Kidney glomerular epithelial cell (primary cell): ENCODE measurements around the gene HOXC10.

ENCODE experiments used
- DNase-seq: peaks from one replicate; lab custom pipeline; 2025; lab: John Stamatoyannopoulos, UW

Gene HOXC10

DNA sequence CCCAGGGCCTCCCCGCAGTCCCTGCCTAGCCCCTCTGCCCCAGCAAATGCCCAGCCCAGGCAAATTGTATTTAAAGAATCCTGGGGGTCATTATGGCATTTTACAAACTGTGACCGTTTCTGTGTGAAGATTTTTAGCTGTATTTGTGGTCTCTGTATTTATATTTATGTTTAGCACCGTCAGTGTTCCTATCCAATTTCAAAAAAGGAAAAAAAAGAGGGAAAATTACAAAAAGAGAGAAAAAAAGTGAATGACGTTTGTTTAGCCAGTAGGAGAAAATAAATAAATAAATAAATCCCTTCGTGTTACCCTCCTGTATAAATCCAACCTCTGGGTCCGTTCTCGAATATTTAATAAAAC is 45.5 kb downstream of the HOXC10 start:
- DNase-seq: no peak

DNA sequence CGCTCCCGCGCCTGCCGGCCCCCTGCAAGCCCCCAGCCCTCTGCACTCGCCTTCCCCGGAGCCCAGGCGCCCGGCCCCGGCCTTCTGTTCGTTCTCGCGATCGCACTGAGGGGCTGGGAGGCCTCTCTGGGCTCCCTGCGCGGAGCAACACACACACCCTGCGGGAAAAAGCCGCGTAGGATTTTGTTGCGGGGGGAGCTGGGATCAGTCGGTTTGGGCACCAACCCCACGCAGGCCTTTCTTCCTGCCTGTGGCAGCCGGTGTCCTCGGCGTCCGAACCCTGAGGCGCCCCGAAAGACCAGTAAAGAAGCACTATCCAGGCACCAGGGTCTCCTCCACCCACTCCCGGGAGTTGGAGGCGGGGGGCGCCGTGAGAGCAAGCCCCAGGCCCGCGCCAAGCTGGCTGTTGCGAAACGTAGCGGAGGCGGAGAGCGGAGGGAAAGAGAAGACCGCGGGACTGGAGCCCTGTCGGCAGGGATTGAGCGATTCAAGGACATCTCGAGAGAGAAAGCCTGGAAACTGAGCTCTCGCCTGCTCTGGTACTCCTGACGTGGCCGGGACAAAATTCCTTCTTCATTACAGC is 46.0 kb downstream of the HOXC10 start:
- DNase-seq: no peak

DNA sequence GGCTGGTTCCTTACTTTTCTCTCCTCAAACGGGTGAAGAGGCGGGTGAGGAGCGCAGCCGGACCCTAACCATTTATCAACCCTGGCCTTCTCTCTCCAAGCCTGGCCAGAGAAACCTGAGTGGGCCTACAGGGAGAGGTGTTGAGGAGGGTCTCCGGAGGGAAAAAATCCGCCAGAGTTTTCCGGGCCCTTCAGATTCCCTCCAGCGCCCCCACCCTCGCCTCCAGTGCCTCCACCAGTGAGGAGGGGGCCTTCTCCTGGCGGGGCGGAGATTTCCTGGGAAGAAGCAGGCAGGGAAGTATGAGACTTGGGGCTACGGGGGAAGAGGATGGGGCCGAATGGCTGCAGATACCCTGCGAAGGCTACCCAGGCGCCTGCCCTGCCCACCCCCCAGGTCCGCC is 46.5 kb downstream of the HOXC10 start:
- no peak for DNase-seq

DNA sequence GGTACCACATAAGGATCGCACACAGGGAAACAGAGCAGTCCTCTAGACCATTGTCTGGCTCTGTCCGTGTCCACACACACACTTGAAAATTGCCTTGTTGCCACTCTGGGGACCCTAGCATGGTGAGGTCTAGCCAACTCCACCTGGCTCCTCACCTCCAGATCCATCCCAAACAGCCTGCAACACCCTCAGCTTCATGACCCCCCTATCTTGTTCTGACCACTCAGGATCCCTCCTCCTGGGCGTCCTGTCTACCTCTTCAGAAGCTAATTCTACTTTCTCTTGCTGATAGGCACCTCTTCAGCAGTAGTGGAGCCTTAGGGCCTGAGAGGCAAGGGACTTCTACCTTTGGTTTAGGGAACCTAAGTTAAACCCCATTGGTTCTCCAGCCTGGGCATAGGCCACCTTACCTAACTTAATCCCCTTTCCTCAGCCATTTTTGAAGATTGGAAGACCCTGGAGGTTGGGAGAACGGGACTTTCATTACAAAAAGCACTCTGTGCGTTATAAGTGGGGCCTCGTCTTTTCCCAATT is 47.2 kb downstream of the HOXC10 start:
- no peak for DNase-seq

DNA sequence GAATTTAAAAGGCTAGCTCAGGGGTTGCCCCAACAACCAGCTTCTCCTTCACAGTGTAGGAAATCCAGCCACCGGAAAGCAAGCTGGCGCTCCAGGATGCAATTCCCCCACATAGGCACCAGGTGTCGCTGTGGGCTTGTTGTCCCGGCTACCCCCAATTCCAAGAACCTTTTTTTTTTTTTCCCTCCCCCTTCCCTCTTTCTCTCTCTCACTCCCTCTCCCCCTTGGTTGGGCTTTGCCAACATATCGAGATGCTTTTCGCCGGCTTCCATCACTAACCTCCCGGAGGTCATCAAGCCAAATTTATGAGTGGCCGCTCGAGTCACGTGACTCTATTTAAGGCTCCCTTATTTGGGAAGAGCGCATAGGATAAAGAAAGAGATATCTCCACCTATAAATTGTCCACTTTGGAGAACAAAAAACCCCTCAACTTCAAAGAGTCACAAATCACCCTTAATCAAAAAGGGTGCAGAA is 47.7 kb downstream of the HOXC10 start, which contains the start of gene HOXC5:
HOXC5 (plus strand) TSS at position 424 of the 474 bp plus-strand sequence. CDS start 73 bp downstream, outside the sequence.
- DNase-seq: peak; percentile 76

DNA sequence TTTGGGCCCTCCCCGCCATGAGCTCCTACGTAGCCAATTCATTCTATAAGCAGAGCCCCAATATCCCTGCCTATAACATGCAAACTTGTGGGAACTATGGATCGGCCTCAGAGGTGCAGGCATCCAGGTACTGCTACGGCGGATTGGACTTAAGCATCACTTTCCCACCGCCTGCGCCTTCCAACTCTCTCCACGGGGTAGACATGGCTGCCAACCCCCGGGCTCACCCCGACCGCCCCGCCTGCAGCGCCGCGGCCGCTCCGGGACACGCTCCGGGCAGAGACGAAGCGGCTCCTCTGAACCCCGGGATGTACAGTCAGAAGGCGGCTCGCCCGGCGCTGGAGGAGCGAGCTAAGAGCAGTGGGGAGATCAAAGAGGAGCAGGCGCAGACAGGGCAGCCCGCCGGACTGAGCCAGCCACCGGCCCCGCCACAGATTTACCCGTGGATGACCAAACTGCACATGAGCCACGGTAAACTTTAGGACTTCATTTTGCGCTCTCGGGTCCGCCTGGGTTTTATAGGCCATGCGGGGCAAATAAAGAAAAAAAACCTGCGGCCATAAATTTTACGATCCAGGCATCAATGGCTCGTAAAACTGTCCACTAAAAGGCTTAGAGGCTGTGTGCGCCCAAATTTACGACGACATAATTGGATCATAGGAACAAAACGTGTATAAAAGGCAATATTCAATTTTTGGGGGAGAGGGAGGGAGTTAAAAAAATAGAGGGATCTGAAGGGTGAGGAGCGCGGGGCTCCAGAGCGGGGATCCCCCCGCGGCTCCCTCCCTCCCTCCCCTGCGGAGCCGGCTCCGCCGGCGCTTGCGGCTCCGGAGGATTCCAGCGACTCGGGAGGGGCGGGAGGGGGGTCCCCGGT is 48.4 kb downstream of the HOXC10 start:
- DNase-seq: no peak

DNA sequence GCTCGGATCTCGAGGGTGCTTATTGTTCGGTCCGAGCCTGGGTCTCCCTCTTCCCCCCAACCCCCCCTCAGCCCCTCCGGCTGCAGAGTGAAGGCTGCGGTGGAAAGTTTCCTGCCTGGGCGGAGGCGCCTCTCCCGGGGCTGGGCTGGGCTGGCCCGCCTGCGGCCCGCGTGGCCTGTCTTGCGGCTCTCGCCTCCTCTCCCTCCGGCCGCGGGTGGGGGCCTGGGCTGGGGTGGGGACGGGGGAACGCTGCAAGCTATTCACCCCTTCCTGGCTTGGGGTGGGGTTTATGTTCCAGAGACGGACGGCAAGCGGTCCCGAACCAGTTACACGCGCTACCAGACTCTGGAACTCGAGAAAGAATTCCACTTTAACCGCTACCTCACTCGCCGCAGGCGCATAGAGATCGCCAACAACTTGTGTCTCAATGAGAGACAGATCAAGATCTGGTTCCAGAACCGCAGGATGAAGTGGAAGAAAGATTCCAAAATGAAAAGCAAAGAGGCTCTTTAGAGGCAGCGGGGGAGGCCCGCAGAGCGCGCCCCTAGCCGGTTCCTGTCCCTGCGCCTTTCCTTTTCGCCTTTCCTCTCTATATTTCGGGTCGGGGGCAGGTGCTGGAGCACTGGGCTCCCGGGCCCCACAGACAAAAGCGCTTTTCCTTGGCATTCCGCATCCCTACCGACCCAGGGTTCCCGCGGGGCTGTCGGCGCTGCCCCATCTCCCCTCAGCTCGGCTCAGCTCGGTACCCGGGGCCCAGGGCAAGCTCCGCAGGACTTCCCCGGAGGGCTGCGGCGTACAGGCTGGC is 49.2 kb downstream of the HOXC10 start:
- DNase-seq: no peak

DNA sequence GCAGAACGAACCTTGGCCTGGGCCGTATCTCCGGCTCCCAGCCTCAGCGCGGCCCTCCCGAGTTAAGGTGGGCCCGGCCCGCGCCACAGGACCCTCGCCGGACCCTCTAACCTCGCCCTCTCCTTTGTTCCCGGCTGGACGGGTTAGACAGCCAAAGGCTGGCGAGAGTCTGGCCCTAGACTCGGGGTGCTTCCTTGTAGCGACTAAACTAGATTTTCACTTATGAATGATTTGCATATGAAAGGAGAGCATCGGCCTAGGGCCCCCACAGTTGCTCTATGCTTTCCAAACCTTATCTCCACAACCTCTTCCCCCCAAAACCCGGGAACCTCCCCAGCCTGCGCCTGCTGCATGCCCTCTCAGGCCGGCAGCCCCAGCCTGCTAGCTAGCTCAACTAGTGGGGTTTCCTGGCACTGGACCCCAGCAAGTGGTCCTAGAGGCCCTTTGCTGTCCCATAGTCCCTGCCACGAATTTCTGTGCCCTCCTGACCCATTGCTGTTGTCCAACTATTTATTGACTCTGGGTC is 49.9 kb downstream of the HOXC10 start:
- DNase-seq: no peak

DNA sequence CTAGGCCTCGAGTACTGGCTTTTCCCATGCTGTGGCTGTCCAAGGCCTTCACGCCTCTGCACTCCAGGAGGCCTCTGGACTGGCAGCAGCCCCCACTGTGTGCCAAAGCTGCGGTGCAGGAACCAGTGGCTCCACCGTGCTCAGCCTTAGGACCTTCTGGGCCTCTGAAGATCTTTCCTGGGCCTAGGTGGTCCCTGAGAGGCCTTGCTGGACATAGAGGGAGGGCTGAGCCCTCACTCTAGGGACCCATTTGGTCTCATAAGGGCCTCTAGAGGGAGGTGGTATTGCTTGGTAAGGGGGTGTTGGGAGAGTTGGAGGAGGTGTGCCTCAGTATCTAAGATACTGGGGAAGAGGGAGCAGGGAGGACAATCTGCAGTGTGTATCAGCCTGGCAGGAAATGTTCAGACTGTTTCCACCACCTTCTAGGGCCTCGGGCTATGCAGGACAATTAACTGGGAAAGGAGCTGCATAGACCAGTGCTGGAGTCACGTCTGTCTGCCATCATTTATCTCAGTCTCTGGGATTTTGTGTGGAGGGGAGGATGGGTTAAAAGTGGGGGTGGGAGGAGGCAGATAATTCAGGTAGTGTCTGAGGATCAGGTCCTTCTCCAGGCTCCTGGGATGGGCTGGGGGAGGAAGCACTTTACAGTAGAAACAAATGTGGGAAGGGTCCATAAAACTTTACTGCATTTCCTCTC is 50.8 kb downstream of the HOXC10 start:
- no peak for DNase-seq

DNA sequence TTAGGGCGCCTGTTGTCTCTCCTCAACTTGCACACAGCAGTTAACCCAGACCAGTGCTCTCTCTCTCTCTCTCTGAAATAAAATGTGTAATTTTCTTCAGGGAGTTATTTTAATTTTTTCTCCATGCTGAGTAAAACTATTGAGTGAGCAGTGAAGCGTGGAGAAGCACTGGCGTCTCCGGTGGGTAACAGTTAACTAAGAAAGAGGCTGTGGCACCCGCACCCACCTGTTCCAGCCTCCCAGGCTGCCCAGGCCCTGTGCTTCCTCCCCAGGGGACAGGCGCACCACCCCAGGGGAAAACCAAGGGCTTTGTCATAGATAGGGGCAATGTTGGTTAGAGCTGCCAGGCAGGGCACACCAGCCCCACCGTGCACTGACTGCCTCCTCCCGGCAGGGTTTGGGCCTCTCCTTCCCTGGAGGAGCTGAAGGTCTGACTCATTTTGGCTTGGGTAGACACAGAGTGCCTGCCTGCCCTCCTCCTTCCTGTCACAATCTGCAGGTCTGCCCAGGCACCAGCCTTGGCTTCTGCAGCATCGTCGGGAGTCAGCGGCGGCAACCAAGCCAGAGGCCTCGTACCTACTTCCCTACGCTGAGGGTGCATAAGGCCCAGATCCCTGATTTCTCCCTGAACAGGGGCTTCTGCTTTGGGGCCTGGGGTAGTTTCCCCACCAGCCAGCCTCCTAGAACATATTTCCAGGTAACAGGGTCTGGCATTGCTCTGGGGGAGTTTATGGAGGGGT is 51.8 kb downstream of the HOXC10 start:
- DNase-seq: peak; percentile 70

DNA sequence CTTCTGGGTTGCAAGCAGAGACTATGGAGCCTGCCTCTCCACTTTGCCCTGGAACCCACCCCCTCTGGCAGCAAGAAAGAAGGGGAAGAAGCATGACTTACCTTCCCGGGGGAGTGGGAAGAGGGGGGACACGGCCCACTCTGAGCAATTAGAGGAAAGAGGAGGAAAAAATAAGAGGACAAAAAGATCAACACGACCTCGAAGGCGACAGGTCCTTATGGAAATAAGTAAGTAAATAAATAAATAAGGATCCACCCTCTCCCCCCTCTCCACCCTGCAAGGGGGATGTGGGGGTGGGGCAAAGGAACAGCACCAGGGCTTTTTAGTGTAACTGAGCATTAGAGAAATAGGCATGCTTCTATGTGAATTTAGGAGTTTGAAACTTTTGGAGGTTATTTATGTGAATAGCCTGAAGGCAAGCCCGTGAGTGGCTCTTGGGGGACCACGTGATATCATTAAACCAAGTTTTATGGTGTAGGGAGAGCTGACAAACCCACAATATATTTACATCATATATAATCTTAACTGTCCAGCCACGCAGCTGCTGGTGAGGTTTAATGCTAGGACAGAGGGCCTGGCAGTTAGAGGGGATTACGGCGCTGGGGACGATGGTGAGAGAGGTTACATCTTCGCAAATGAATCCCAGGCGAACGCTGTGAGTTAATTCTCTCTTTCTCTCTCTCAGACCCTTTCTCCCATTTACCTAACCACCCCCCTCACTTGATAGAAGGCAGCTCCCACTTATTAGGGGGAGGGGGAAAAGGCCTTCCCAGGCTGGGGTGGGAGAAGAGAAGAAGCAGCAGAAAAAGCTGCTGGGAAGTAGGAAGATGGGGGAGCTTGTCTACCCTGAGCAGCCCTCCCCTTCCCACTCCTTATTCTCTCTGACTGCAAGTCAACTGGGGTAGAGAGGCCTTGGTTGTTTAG is 52.7 kb downstream of the HOXC10 start:
- DNase-seq: no peak

DNA sequence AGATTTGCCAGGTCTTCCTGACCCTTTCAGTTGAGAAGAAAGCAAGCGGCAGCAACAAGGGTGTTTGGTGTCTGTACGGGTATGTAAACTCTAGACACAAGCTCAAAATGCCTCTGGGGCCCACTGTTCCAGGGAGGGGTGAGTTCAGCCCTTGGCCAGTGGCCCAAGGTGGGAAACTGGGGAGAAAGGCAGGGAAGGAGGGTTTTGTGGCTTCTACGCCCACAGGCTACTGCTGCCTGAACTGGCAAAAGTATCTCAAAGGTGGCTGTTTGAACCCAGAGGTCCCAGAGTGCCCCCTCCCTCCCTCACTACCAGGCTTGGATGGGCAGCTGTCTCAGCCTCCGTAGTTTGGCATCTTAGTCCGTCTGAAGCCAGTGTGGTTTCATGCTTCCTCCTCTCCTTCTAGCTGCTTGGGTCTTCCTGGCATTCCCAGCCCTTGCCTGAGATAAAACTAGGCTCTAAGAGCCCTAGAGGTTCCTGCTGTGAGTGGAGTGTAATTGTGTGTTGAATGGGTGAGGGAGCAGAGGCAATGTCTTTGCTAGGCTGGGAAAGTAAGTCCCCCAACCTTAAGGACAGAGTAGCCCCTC is 53.4 kb downstream of the HOXC10 start:
- DNase-seq: no peak

DNA sequence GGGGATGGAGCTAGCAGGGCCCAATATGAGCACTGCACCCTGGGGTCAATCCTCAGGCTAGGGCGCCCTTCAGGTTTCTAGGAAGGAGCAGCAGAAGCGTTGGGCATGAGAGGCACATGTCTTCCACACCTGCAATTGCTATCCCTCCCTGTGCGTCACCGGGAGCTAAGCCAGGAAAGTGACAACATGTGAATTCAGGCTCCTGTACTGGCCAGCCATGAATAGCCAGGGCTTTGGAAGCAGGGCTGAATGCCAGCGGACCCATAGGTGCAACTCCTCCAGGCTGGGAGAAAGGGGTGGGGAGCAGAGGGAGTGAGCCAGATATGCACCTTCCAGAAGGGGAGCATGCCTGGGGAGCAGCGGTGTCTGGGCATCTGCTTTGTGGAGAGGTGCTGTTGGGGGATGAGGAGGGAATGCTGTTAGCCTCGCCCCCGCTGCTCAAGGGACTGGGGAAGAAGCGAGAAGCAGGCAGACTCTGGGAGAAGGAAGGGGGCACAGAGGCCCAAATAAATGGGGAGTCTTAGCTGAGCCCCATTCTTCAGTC is 54.0 kb downstream of the HOXC10 start:
- no peak for DNase-seq

DNA sequence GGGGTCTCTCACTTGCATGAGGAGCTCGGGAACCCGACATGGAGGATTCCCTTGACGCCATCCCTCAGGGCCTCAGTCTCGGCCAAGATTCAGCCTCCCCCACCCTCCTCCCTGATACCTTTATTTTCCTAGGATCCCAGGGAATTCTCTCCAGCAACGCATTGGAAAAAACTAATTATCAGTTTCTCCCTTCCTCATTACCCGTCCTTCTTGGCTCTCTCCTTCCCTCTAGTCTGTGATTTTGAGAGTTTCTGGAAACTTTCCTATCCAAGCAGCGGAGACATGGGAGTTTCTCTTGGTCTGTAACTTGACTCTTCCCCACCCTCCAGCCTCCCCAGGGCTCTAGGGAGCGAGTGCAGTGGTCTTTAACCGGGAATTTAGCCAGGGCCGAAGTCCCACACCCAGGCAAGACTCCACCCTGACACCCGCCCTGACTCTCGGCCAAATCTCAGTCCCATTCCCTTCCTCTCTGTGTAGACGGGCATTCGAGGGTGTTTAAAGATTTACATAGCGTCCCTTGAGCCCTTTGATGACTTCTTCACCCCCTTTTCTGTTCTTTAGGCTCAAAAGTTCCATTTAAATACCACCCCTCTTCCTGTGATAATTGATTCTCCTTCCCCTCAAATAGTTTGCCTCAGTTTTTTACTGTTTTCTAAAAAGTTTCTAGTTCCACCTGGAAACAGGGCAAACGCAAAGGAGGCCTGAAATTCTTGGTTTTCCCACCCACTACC is 54.6 kb downstream of the HOXC10 start:
- no peak for DNase-seq
